Thyroid gland (tissue), 4 donors: ENCODE results near the gene SASH1. TPM values are rescaled to one million over a fixed set of nuclear protein-coding genes. Genes with fewer than 3 reads are reported as not detected.

Source experiments
- DNase-seq, 2 donors: peaks; one replicate each; pipeline ENCODE4 v3.0.0-alpha.2; 2019
- H3K27ac ChIP-seq, 3 donors: fragments of 200-600 bp; sonication (generic); 1 replicate in 2 of 3; 2 replicates in 1 of 3; pipeline ENCODE4 v1.5.1; 2016 to 2019; ENCODE audit warnings: mild to moderate bottlenecking in 1 of 3, moderate library complexity in 1 of 3
- H3K27me3 ChIP-seq: fragments of 200-600 bp; sonication (generic); one replicate; pipeline ENCODE4 v1.5.1; 2019
- H3K36me3 ChIP-seq, 2 donors: fragments of 200-600 bp; sonication (generic); one replicate each; pipeline ENCODE4 v1.5.1; 2016 to 2019
- H3K4me1 ChIP-seq, 2 donors: fragments of 200-600 bp; sonication (generic); one replicate each; pipeline ENCODE4 v1.5.1; 2017 to 2019
- H3K4me3 ChIP-seq, 3 donors: fragments of 200-600 bp; sonication (generic); replicated peaks in 1 of 3; 1 replicate in 2 of 3; 2 replicates in 1 of 3; pipeline ENCODE4 v1.5.1; 2016; ENCODE audit warnings: mild to moderate bottlenecking in 1 of 3
- H3K9me3 ChIP-seq: fragments of 200-600 bp; sonication (generic); one replicate; pipeline ENCODE4 v1.5.1; 2017
- CTCF ChIP-seq, 6 experiments: fragments of 200-600 bp in 3 of 6; fragments of 450-650 bp in 3 of 6; sonication (generic) in 3 of 6; IDR thresholded peaks; one replicate each; pipeline ENCODE4 v1.5.1; 2016 to 2019; ENCODE audit warnings: antibody characterized with exemption in 6 of 6, mild to moderate bottlenecking in 2 of 6, inconsistent platforms in 1 of 6, moderate library complexity in 1 of 6
- POLR2A ChIP-seq, 2 donors: fragments of 450-650 bp; IDR thresholded peaks; one replicate each; pipeline ENCODE4 v1.6.1; 2017; ENCODE audit warnings: antibody characterized with exemption in 2 of 2, mild to moderate bottlenecking in 2 of 2, moderate library complexity in 1 of 2
- WGBS, 2 donors: methylation state at CpG; one replicate each; pipeline ENCODE4 v1.1.5; 2017; 5-methylcytosine and 5-hydroxymethylcytosine counted together
- intact Hi-C: fragments of 100-400 bp; cut with DNase I; formaldehyde crosslinking; loops from one replicate; pipeline ENCODE4 v1.15.1; 2023
- total RNA-seq, 4 donors: library from RNA; depleted of rRNA; stranded (reverse); fragments of >200 nt; gene quantifications; one replicate each; pipeline ENCODE4 v1.2.3, GENCODE V29; 2016

Gene SASH1
- total RNA-seq, 4 donors from 2014 or later = 154 to 235 (median 190) TPM

GRCh38 chr6:148435386-148435785, 92.7 kb downstream of the SASH1 start:
- Histone ChIP-seq H3K27me3 (no peaks in the 10 kb centered on the region), H3K4me3 (no peak overlapping the region), H3K9me3 (no peaks in the 10 kb centered on the region), H3K27ac (peak overlapping the region in 2 of 3 donors; percentile 25 to 96), H3K4me1 (peaks cover 42 to 59% of the 10 kb centered on the region in 2 donors), H3K36me3 (no peaks in the 10 kb centered on the region)
- 62 to 65% methylated on average over 2 of the region's 2 CpGs for WGBS, 2 donors
- DNase-seq = no peak
- intact Hi-C loops = no loop called here
- TF ChIP-seq POLR2A (IDR thresholded peaks at IDR 0.05) = no peak
- TF ChIP-seq CTCF (IDR thresholded peaks at IDR 0.05) = no peak

- DNase-seq = no peak
- Histone ChIP-seq H3K9me3 (no peaks in the 10 kb centered on the region), H3K4me3 (no peak overlapping the region), H3K4me1 (peaks cover 40 to 59% of the 10 kb centered on the region in 2 donors), H3K36me3 (no peaks in the 10 kb centered on the region), H3K27ac (peak overlapping the region in 2 of 3 donors; percentile 25 to 96), H3K27me3 (no peaks in the 10 kb centered on the region)
- no peak for TF ChIP-seq POLR2A (IDR thresholded peaks at IDR 0.05)
- TF ChIP-seq CTCF (IDR thresholded peaks at IDR 0.05) = no peak
- 88 to 97% methylated on average over 1 of the region's 1 CpG for WGBS, 2 donors
- intact Hi-C loops = no loop called here
Measured at GRCh38 chr6:148436466-148436865, 93.8 kb downstream of the SASH1 start.

- Histone ChIP-seq H3K36me3 (no peaks in the 10 kb centered on the region), H3K4me3 (no peak overlapping the region), H3K27me3 (no peaks in the 10 kb centered on the region), H3K9me3 (no peaks in the 10 kb centered on the region), H3K4me1 (peaks cover 35 to 55% of the 10 kb centered on the region in 2 donors), H3K27ac (peak overlapping the region in 2 of 3 donors; percentile 7 to 96)
- intact Hi-C loops = no loop called here
- 90 to 94% methylated on average over 7 of the region's 7 CpGs for WGBS, 2 donors
- DNase-seq = no peak
- TF ChIP-seq POLR2A (IDR thresholded peaks at IDR 0.05) = no peak
Measured at GRCh38 chr6:148438632-148439031, 96.0 kb downstream of the SASH1 start.

- TF ChIP-seq CTCF (IDR thresholded peaks at IDR 0.05) (no peak), POLR2A (IDR thresholded peaks at IDR 0.05) (no peak)
- no peaks in the 10 kb centered on the region for H3K27me3 ChIP-seq
- H3K36me3 ChIP-seq = no peaks in the 10 kb centered on the region
- 79 to 88% methylated on average over 13 of the region's 13 CpGs for WGBS, 2 donors
- no peak overlapping the region for H3K4me3 ChIP-seq
- peaks cover 47 to 67% of the 10 kb centered on the region in 2 donors for H3K4me1 ChIP-seq
- H3K9me3 ChIP-seq = no peaks in the 10 kb centered on the region
- intact Hi-C loops = no loop called here
- DNase-seq = no peak
- peak overlapping the region; percentile 1 to 96 (median 82) for H3K27ac ChIP-seq
Measured at GRCh38 chr6:148440016-148440415, 97.4 kb downstream of the SASH1 start.

GRCh38 chr6:148440877-148441453, 98.3 kb downstream of the SASH1 start:
- intact Hi-C loops = no loop called here

More at GRCh38 chr6:148440877-148441453, 98.3 kb downstream of the SASH1 start:
- H3K4me1 ChIP-seq = peaks cover 47 to 68% of the 10 kb centered on the region in 2 donors
- no peaks in the 10 kb centered on the region for H3K9me3 ChIP-seq
- DNase-seq = peak; percentile 97 to 98
- peak overlapping the region; percentile 61 to 96 (median 82) for H3K27ac ChIP-seq
- H3K27me3 ChIP-seq = no peaks in the 10 kb centered on the region
- no peaks in the 10 kb centered on the region for H3K36me3 ChIP-seq
- WGBS, 2 donors = 11 to 15% methylated on average over 9 of the region's 9 CpGs
- no peak overlapping the region for H3K4me3 ChIP-seq
- TF ChIP-seq POLR2A (IDR thresholded peaks at IDR 0.05) = no peak
- TF ChIP-seq CTCF (IDR thresholded peaks at IDR 0.05) = no peak
